HCT116 (cell line): ENCODE measurements around the gene CEP290. TPM values are rescaled to one million over a fixed set of nuclear protein-coding genes. Genes with fewer than 3 reads are reported as not detected.

ENCODE experiments used
- ATAC-seq: fragments of 200-7000 bp; cut with Tn5 transposase; 2 replicates; pipeline ENCODE4 v1.9.1; 2020; ENCODE audit warnings: mild to moderate bottlenecking, moderate library complexity
- BruUV-seq: library from RNA; stranded (reverse); fragments of 400-500 nt; replicated peaks from 2 replicates; lab custom pipeline; 2021; lab: Mats Ljungman, UMichigan
- CTCF ChIA-PET: fragments of 300-600 bp; sonication (Branson Sonifier 250); formaldehyde crosslinking; loops from one replicate; lab custom pipeline; 2021; ENCODE audit warnings: antibody characterized with exemption; lab: Charles Lee
- POLR2A ChIA-PET: fragments of 300-600, 350-600 bp; sonication (Branson Sonifier 250); formaldehyde crosslinking; loops from one replicate; lab custom pipeline; 2021; ENCODE audit warnings: antibody characterized with exemption; lab: Charles Lee
- RAD21 ChIA-PET, 2 experiments: fragments of 300-600 bp; sonication (Branson Sonifier 250); formaldehyde crosslinking; loops; one replicate each; lab custom pipeline; 2023; ENCODE audit warnings: low total read pairs in 2 of 2; ENCODE audit not compliant: uncharacterized antibody in 2 of 2, unreplicated experiment in 2 of 2, low non-redundant PET in 1 of 2; lab: Charles Lee
- DNase-seq: peaks from one replicate; pipeline ENCODE4 v3.0.0-alpha.2; 2010; ENCODE audit warnings: low read depth, low spot score
- H2AFZ ChIP-seq: fragments of 200-600 bp; shearing (Covaris generic), sonication (generic); 2 replicates; pipeline ENCODE4 v1.6.1; 2017; ENCODE audit warnings: low read depth, mixed run types, mixed read lengths, antibody characterized with exemption, low read length; ENCODE audit not compliant: poor library complexity, severe bottlenecking
- H3K27ac ChIP-seq: 2 replicates; pipeline ENCODE4 v1.5.1; 2012; ENCODE audit warnings: low read depth, low read length
- H3K27me3 ChIP-seq: fragments of 200-600 bp; sonication (generic); 2 replicates; pipeline ENCODE4 v1.6.1; 2016; ENCODE audit warnings: mixed run types, low read length, mixed read lengths; ENCODE audit not compliant: insufficient read depth
- H3K36me3 ChIP-seq, 2 experiments: fragments of 200-500 bp in 1 of 2; fragments of 200-600 bp in 1 of 2; sonication (Bioruptor generic) in 1 of 2; sonication (generic) in 1 of 2; 2 replicates each; pipeline versions ENCODE4 v1.5.1 to v1.6.1; 2014 to 2016; ENCODE audit warnings: low read length in 2 of 2, inconsistent platforms in 1 of 2, mixed read lengths in 1 of 2, mixed run types in 1 of 2; ENCODE audit not compliant: insufficient read depth in 2 of 2, control insufficient read depth in 1 of 2
- H3K4me1 ChIP-seq, 2 experiments: fragments of 200-600 bp in 1 of 2; sonication (generic) in 1 of 2; 2 replicates each; pipeline versions ENCODE4 v1.5.1 to v1.6.1; 2012 to 2017; ENCODE audit warnings: low read length in 2 of 2, inconsistent platforms in 1 of 2, mild to moderate bottlenecking in 1 of 2, mixed read lengths in 1 of 2, mixed run types in 1 of 2, moderate library complexity in 1 of 2; ENCODE audit not compliant: insufficient read depth in 2 of 2, control insufficient read depth in 1 of 2
- H3K4me2 ChIP-seq: fragments of 200-600 bp; sonication (generic); 2 replicates; pipeline ENCODE4 v1.6.1; 2017; ENCODE audit warnings: mixed run types, low read length, mixed read lengths
- H3K4me3 ChIP-seq, 2 experiments: fragments of 200-600 bp in 1 of 2; sonication (generic) in 1 of 2; replicated peaks in 1 of 2; 2 replicates each; pipeline ENCODE4 v1.5.1; 2011 to 2016; ENCODE audit warnings: low read length in 2 of 2, control low read depth in 1 of 2, low read depth in 1 of 2, mild to moderate bottlenecking in 1 of 2, mixed read lengths in 1 of 2, mixed run types in 1 of 2
- H3K79me2 ChIP-seq: fragments of 200-600 bp; sonication (generic); 2 replicates; pipeline ENCODE4 v1.6.1; 2017; ENCODE audit warnings: mild to moderate bottlenecking, mixed run types, low read length, moderate library complexity, mixed read lengths; ENCODE audit not compliant: insufficient read depth
- H3K9ac ChIP-seq: fragments of 200-600 bp; sonication (generic); 2 replicates; pipeline ENCODE4 v1.6.1; 2016; ENCODE audit warnings: low read length, mixed read lengths
- H3K9me2 ChIP-seq: fragments of 200-600 bp; sonication (generic), shearing (Covaris generic); 2 replicates; pipeline ENCODE4 v1.6.1; 2017; ENCODE audit warnings: mixed run types, mild to moderate bottlenecking, moderate library complexity; ENCODE audit not compliant: insufficient read depth
- H3K9me3 ChIP-seq, 2 experiments: fragments of 200-500 bp in 1 of 2; fragments of 200-600 bp in 1 of 2; sonication (Bioruptor generic) in 1 of 2; sonication (generic) in 1 of 2; 2 replicates each; pipeline ENCODE4 v1.6.1; 2014 to 2017; ENCODE audit warnings: low read length in 2 of 2, mixed read lengths in 2 of 2, inconsistent platforms in 1 of 2, low read depth in 1 of 2, mild to moderate bottlenecking in 1 of 2, mixed run types in 1 of 2, moderate library complexity in 1 of 2; ENCODE audit not compliant: control insufficient read depth in 1 of 2, insufficient read depth in 1 of 2
- H4K20me1 ChIP-seq: fragments of 200-600 bp; sonication (generic), shearing (Covaris generic); 2 replicates; pipeline ENCODE4 v1.6.1; 2017; ENCODE audit warnings: mixed run types, mild to moderate bottlenecking, moderate library complexity; ENCODE audit not compliant: insufficient read depth
- CBX3 ChIP-seq: IDR thresholded peaks from 2 replicates; pipeline ENCODE4 v1.6.1; 2012; ENCODE audit warnings: low read depth
- ELF1 ChIP-seq: IDR thresholded peaks from 2 replicates; pipeline ENCODE4 v1.6.1; 2012; ENCODE audit warnings: low read depth, borderline replicate concordance
- EZH2phosphoT487 ChIP-seq: fragments of 200-600 bp; IDR thresholded peaks from 2 replicates; pipeline ENCODE4 v1.6.1; 2018; ENCODE audit warnings: antibody characterized with exemption, borderline replicate concordance
- JUND ChIP-seq: IDR thresholded peaks from 2 replicates; pipeline ENCODE4 v1.6.1; 2012
- RAD21 ChIP-seq: IDR thresholded peaks from 2 replicates; pipeline ENCODE4 v1.6.1; 2012; ENCODE audit warnings: low read depth, mild to moderate bottlenecking
- SRF ChIP-seq: IDR thresholded peaks from 2 replicates; pipeline ENCODE4 v1.6.1; 2012; ENCODE audit warnings: low read depth
- YY1 ChIP-seq: IDR thresholded peaks from 2 replicates; pipeline ENCODE4 v1.6.1; 2011; ENCODE audit warnings: low read length, low read depth, moderate library complexity, mild to moderate bottlenecking; ENCODE audit not compliant: insufficient replicate concordance; ENCODE audit errors: extremely low read depth
- ZBTB33 ChIP-seq: IDR thresholded peaks from 2 replicates; pipeline ENCODE4 v1.6.1; 2011; ENCODE audit warnings: mild to moderate bottlenecking, low read length, moderate library complexity; ENCODE audit not compliant: insufficient replicate concordance; ENCODE audit errors: extremely low read depth
- ZNF274 ChIP-seq: fragments of 200-500 bp; sonication (Bioruptor generic); IDR thresholded peaks from 2 replicates; pipeline ENCODE4 v1.6.1; 2014; ENCODE audit warnings: mild to moderate bottlenecking, low read depth, low read length, inconsistent platforms
- intact Hi-C: fragments of 100-400 bp; cut with micrococcal nuclease; formaldehyde crosslinking; loops from 2 replicates; pipeline ENCODE4 v1.10.0; 2022
- total RNA-seq: library from RNA; stranded (reverse); gene quantifications from one replicate; pipeline ENCODE4 v1.2.1, GENCODE V29; 2021; ENCODE audit not compliant: unreplicated experiment
- TF ChIP-seq, protein P1 (sequence below), 3 experiments: fragments of 200-600 bp in 1 of 3; sonication (generic) in 1 of 3; IDR thresholded peaks in 2 of 3; conservative IDR thresholded peaks in 1 of 3; 2 replicates each; pipeline ENCODE4 v1.5.1; 2012 to 2017; ENCODE audit warnings: low read depth in 2 of 3, low read length in 2 of 3, antibody characterized with exemption in 1 of 3, borderline replicate concordance in 1 of 3, control low read depth in 1 of 3, mild to moderate bottlenecking in 1 of 3, mixed read lengths in 1 of 3, mixed run types in 1 of 3, moderate library complexity in 1 of 3; ENCODE audit not compliant: insufficient read depth in 1 of 3
- TF ChIP-seq, protein P2 (sequence below): IDR thresholded peaks from 2 replicates; pipeline ENCODE4 v1.6.1; 2012
- TF ChIP-seq, protein P3 (sequence below): IDR thresholded peaks from 2 replicates; pipeline ENCODE4 v1.6.1; 2012; ENCODE audit warnings: low read depth
- TF ChIP-seq, protein P4 (sequence below): IDR thresholded peaks from 2 replicates; pipeline ENCODE4 v1.6.1; 2012

CEP290 gene
- total RNA-seq, 1 experiment from 2014 or later, result 13.6 TPM

GRCh38 chr12:88144546-88145468 lies 2.9 kb upstream of the CEP290 start:
- BruUV-seq, result no TSS peak
- Histone ChIP-seq H3K36me3 (no peaks in the 10 kb centered on the region), H3K27ac (no peak overlapping the region), H3K27me3 (no peaks in the 10 kb centered on the region), H3K4me3 (no peak overlapping the region), H2AFZ (no peak overlapping the region), H3K4me2 (no peak overlapping the region), H3K9me2 (no peaks in the 10 kb centered on the region), H3K79me2 (peaks cover 57% of the 10 kb centered on the region), H3K4me1 (peaks cover 3 to 9% of the 10 kb centered on the region in 2 experiments; a peak in 3 of 4 replicates), H4K20me1 (no peaks in the 10 kb centered on the region), H3K9me3 (no peaks in the 10 kb centered on the region), H3K9ac (no peak overlapping the region)
- DNase-seq (no peak), ATAC-seq (no peak)
- intact Hi-C loops, result no loop called here
- CTCF ChIA-PET, result no interaction called here
- TF ChIP-seq SRF (no peak), ZNF274 (no peak), CBX3 (no peak), ELF1 (no peak), YY1 (no peak), EZH2phosphoT487 (no peak), ZBTB33 (no peak), JUND (no peak), RAD21 (no peak)
- TF ChIP-seq, protein P1, sequence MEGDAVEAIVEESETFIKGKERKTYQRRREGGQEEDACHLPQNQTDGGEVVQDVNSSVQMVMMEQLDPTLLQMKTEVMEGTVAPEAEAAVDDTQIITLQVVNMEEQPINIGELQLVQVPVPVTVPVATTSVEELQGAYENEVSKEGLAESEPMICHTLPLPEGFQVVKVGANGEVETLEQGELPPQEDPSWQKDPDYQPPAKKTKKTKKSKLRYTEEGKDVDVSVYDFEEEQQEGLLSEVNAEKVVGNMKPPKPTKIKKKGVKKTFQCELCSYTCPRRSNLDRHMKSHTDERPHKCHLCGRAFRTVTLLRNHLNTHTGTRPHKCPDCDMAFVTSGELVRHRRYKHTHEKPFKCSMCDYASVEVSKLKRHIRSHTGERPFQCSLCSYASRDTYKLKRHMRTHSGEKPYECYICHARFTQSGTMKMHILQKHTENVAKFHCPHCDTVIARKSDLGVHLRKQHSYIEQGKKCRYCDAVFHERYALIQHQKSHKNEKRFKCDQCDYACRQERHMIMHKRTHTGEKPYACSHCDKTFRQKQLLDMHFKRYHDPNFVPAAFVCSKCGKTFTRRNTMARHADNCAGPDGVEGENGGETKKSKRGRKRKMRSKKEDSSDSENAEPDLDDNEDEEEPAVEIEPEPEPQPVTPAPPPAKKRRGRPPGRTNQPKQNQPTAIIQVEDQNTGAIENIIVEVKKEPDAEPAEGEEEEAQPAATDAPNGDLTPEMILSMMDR (IDR thresholded peaks at IDR 0.05 in 2 of 3, conservative IDR thresholded peaks at IDR 0.05 in 1 of 3; ENCODE audit: borderline replicate concordance in 1 of 3, insufficient read depth in 1 of 3, low read depth in 2 of 3, low read length in 2 of 3), result no peak
- TF ChIP-seq, protein P2, sequence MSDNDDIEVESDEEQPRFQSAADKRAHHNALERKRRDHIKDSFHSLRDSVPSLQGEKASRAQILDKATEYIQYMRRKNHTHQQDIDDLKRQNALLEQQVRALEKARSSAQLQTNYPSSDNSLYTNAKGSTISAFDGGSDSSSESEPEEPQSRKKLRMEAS, result no peak
- TF ChIP-seq, protein P3, sequence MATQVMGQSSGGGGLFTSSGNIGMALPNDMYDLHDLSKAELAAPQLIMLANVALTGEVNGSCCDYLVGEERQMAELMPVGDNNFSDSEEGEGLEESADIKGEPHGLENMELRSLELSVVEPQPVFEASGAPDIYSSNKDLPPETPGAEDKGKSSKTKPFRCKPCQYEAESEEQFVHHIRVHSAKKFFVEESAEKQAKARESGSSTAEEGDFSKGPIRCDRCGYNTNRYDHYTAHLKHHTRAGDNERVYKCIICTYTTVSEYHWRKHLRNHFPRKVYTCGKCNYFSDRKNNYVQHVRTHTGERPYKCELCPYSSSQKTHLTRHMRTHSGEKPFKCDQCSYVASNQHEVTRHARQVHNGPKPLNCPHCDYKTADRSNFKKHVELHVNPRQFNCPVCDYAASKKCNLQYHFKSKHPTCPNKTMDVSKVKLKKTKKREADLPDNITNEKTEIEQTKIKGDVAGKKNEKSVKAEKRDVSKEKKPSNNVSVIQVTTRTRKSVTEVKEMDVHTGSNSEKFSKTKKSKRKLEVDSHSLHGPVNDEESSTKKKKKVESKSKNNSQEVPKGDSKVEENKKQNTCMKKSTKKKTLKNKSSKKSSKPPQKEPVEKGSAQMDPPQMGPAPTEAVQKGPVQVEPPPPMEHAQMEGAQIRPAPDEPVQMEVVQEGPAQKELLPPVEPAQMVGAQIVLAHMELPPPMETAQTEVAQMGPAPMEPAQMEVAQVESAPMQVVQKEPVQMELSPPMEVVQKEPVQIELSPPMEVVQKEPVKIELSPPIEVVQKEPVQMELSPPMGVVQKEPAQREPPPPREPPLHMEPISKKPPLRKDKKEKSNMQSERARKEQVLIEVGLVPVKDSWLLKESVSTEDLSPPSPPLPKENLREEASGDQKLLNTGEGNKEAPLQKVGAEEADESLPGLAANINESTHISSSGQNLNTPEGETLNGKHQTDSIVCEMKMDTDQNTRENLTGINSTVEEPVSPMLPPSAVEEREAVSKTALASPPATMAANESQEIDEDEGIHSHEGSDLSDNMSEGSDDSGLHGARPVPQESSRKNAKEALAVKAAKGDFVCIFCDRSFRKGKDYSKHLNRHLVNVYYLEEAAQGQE, result no peak
- TF ChIP-seq, protein P4, sequence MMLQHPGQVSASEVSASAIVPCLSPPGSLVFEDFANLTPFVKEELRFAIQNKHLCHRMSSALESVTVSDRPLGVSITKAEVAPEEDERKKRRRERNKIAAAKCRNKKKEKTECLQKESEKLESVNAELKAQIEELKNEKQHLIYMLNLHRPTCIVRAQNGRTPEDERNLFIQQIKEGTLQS, result no peak
- POLR2A ChIA-PET, result no interaction called here
- RAD21 ChIA-PET, result no interaction called here
